Fibroblast of skin of back (primary cell): Measurements from ENCODE around the gene CYP26B1. TPM values are rescaled to one million over a fixed set of nuclear protein-coding genes. Genes with fewer than 3 reads are reported as not detected.

Experiments used
- DNase-seq: peaks from one replicate; pipeline ENCODE4 v3.0.0-alpha.2; 2013
- polyA plus RNA-seq, 2 experiments: library from polyadenylated mRNA; unstranded; fragments of 120-200 nt; gene quantifications; one replicate each; pipeline ENCODE4 v1.2.1, GENCODE V29; 2013; ENCODE audit not compliant: insufficient read length in 2 of 2

The CYP26B1 gene
- 0.91 TPM for polyA plus RNA-seq (2013, experiment 1 of 2; ENCODE audit: insufficient read length)
- 1.2 TPM for polyA plus RNA-seq (2013, experiment 2 of 2; ENCODE audit: insufficient read length)

GRCh38 chr2:72147303-72147971 is at the start of gene CYP26B1:
TSS of gene CYP26B1 (minus strand) at chr2:72147862. CDS start at chr2:72147834, 28 bp downstream.
- DNase-seq = peak; percentile 23

GRCh38 chr2:72193723-72194122 is 46.1 kb upstream of the CYP26B1 start:
- no peak for DNase-seq

- no peak for DNase-seq
Measured at GRCh38 chr2:72191441-72191840, 43.8 kb upstream of the CYP26B1 start.

GRCh38 chr2:72185206-72185605 is 37.5 kb upstream of the CYP26B1 start:
- DNase-seq = no peak

GRCh38 chr2:72183466-72183865 is 35.8 kb upstream of the CYP26B1 start:
- DNase-seq = no peak

- no peak for DNase-seq
Measured at GRCh38 chr2:72183016-72183415, 35.4 kb upstream of the CYP26B1 start.

- no peak for DNase-seq
Measured at GRCh38 chr2:72182547-72182946, 34.9 kb upstream of the CYP26B1 start.

- no peak for DNase-seq
Measured at GRCh38 chr2:72181616-72182015, 34.0 kb upstream of the CYP26B1 start.

GRCh38 chr2:72180351-72180750 is 32.7 kb upstream of the CYP26B1 start:
- no peak for DNase-seq

- no peak for DNase-seq
Measured at GRCh38 chr2:72178551-72178950, 30.9 kb upstream of the CYP26B1 start.

GRCh38 chr2:72176281-72176680 is 28.6 kb upstream of the CYP26B1 start:
- no peak for DNase-seq

- no peak for DNase-seq
Measured at GRCh38 chr2:72175636-72176035, 28.0 kb upstream of the CYP26B1 start.

- DNase-seq = peak; percentile 50
Measured at GRCh38 chr2:72173640-72174321, 26.1 kb upstream of the CYP26B1 start.

- DNase-seq = no peak
Measured at GRCh38 chr2:72172478-72172877, 24.8 kb upstream of the CYP26B1 start.

GRCh38 chr2:72166279-72166678 is 18.6 kb upstream of the CYP26B1 start:
- peak; percentile 15 for DNase-seq

GRCh38 chr2:72165792-72166191 is 18.1 kb upstream of the CYP26B1 start:
- DNase-seq = no peak

- DNase-seq = no peak
Measured at GRCh38 chr2:72162574-72162973, 14.9 kb upstream of the CYP26B1 start.

GRCh38 chr2:72159211-72159993 is 11.7 kb upstream of the CYP26B1 start:
- DNase-seq = no peak

- DNase-seq = no peak
Measured at GRCh38 chr2:72157871-72158771, 10.5 kb upstream of the CYP26B1 start.

- DNase-seq = no peak
Measured at GRCh38 chr2:72156872-72157271, 9.2 kb upstream of the CYP26B1 start.

- DNase-seq = no peak
Measured at GRCh38 chr2:72155737-72156136, 8.1 kb upstream of the CYP26B1 start.

GRCh38 chr2:72155151-72155550 is 7.5 kb upstream of the CYP26B1 start:
- no peak for DNase-seq
